HepG2 (cell line): ENCODE measurements around the gene CCL17. TPM values are rescaled to one million over a fixed set of nuclear protein-coding genes. Genes with fewer than 3 reads are reported as not detected.

ENCODE experiments used
- FOSL2 ChIP-seq: sonication (generic); formaldehyde crosslinking; IDR thresholded peaks from 2 replicates; pipeline ENCODE4 v1.4.0; 2020; ENCODE audit warnings: missing genetic modification reagents
- FOXM1 ChIP-seq: sonication (generic); formaldehyde crosslinking; IDR thresholded peaks from 2 replicates; pipeline ENCODE4 v1.5.0; 2020; ENCODE audit warnings: missing genetic modification reagents
- HIC2 ChIP-seq: sonication (generic); formaldehyde crosslinking; IDR thresholded peaks from 2 replicates; pipeline ENCODE4 v1.9.0; 2022; ENCODE audit warnings: low read depth, missing genetic modification reagents
- KIAA2018 ChIP-seq: sonication (generic); formaldehyde crosslinking; IDR thresholded peaks from 2 replicates; pipeline ENCODE4 v1.5.0; 2020; ENCODE audit warnings: mild to moderate bottlenecking, missing genetic modification reagents, borderline replicate concordance
- NCOA2 ChIP-seq: sonication (generic); formaldehyde crosslinking; IDR thresholded peaks from 2 replicates; pipeline ENCODE4 v1.8.0; 2022; ENCODE audit warnings: inconsistent platforms
- ONECUT2 ChIP-seq: sonication (generic); formaldehyde crosslinking; IDR thresholded peaks from 2 replicates; pipeline ENCODE4 v1.4.0; 2020; ENCODE audit warnings: missing genetic modification reagents
- PHF21A ChIP-seq: sonication (generic); formaldehyde crosslinking; IDR thresholded peaks from 2 replicates; pipeline ENCODE4 v1.5.0; 2020; ENCODE audit warnings: mild to moderate bottlenecking, missing genetic modification reagents
- PITX1 ChIP-seq: sonication (generic); formaldehyde crosslinking; IDR thresholded peaks from 2 replicates; pipeline ENCODE4 v1.5.1; 2020; ENCODE audit warnings: mild to moderate bottlenecking, missing genetic modification reagents
- RARG ChIP-seq: sonication (generic); formaldehyde crosslinking; IDR thresholded peaks from 2 replicates; pipeline ENCODE4 v1.4.0; 2020; ENCODE audit warnings: low read depth, mild to moderate bottlenecking, missing genetic modification reagents
- SETDB1 ChIP-seq: sonication (generic); formaldehyde crosslinking; IDR thresholded peaks from 2 replicates; pipeline ENCODE4 v1.5.1; 2020; ENCODE audit warnings: missing genetic modification reagents, mild to moderate bottlenecking, borderline replicate concordance
- SMC3 ChIP-seq: IDR thresholded peaks from 2 replicates; pipeline ENCODE4 v1.6.1; 2011; ENCODE audit warnings: low read length, improper control_type of control experiment
- TCF7L2 ChIP-seq: IDR thresholded peaks from 2 replicates; pipeline ENCODE4 v1.6.1; 2011; ENCODE audit warnings: mild to moderate bottlenecking, low read depth, low read length, moderate library complexity
- ZNF496 ChIP-seq: sonication (generic); formaldehyde crosslinking; IDR thresholded peaks from 2 replicates; pipeline ENCODE4 v1.8.1; 2023; ENCODE audit warnings: mild to moderate bottlenecking, moderate library complexity, missing genetic modification reagents; ENCODE audit not compliant: insufficient replicate concordance
- ZNF556 ChIP-seq: sonication (generic); formaldehyde crosslinking; IDR thresholded peaks from 2 replicates; pipeline ENCODE4 v1.4.0; 2020; ENCODE audit warnings: mild to moderate bottlenecking, missing genetic modification reagents, borderline replicate concordance
- ZNF790 ChIP-seq: sonication (generic); formaldehyde crosslinking; IDR thresholded peaks from 2 replicates; pipeline ENCODE4 v1.8.0; 2022; ENCODE audit warnings: missing genetic modification reagents, mild to moderate bottlenecking, borderline replicate concordance
- polyA plus RNA-seq, 8 experiments: library from polyadenylated mRNA; depleted of rRNA in 3 of 8; stranded (reverse) in 7 of 8; unstranded in 1 of 8; fragments of >200 nt; fragmentation: Illumina TruSeq in 4 of 8; extraction: Trizol in 4 of 8; gene quantifications; 2 replicates each; pipeline versions ENCODE4 v1.2.1 to v1.2.3, GENCODE V29; 2011 to 2016; ENCODE audit warnings: low read depth in 4 of 8, missing spikeins in 1 of 8, mixed read lengths in 1 of 8; ENCODE audit not compliant: insufficient read depth in 1 of 8
- total RNA-seq, 5 experiments: library from RNA; depleted of rRNA; stranded (reverse); fragments of >200 nt; fragmentation: Illumina TruSeq; extraction: Trizol; gene quantifications; 2 replicates each; pipeline ENCODE4 v1.2.3, GENCODE V29; 2016; ENCODE audit warnings: low read depth in 1 of 5
- TF ChIP-seq, protein P1 (sequence below): sonication (generic); formaldehyde crosslinking; IDR thresholded peaks from 2 replicates; pipeline ENCODE4 v1.9.0; 2021; ENCODE audit warnings: missing genetic modification reagents, borderline replicate concordance

Gene CCL17
- total and polyA plus RNA-seq, 2 of the 13 experiments (the other 11 are each of a cell fraction or from before 2014, with no cell fraction given): not detected

DNA sequence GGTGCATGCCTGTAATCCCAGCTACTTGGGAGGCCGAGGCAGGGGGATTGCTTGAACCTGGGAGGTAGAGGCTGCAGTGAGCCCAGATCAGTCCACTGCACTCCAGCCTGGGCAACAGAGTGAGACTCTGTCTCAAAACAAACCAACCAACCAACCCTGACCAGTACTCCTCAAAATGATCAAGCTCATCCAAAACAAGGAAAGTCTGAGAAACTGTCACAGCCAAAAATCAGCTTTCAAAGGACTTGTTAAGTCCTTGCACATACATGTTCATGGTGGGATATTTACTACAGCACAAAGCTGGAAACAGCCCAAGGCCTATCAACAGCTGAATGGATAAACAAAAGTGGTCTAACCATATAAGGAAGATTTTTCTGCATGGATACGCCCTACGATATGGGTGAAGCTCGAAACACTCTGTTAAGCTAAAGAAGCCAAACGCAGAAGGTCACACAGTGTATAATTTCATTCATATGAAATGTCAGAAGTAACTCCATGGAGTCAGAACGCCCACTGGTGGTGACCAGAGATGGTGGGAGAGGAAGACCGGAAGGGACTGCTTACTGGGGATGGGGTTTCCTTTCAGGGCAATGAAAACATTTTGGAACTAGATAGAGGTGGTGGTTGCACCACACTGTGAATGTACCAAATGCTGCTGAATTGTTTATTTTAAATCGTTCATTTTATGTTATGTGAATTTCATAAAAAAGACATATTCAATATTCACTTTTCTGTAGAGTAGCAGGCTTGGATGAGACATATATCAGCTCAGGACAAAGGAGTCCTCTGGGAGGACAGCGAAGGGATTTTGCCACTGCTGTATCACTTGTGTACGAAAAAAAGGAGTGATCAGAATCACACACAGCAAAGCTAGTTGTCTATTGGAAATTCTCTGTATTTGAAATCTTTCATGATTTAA is 17.7 kb downstream of the CCL17 start (continued):
- no peak for TF ChIP-seq KIAA2018 (CRISPR knock-in tag)
- 0 out of 2 replicates have a peak, but pooled peaks have one; percentile 17 for TF ChIP-seq FOSL2 (CRISPR knock-in tag)
- no peak; the same call in 1 of the 2 replicates for TF ChIP-seq ZNF556 (CRISPR knock-in tag)
- no peak for TF ChIP-seq HIC2 (CRISPR knock-in tag)
- TF ChIP-seq SMC3: peak; percentile 95
- no peak for TF ChIP-seq PITX1 (CRISPR knock-in tag)
- TF ChIP-seq SETDB1 (CRISPR knock-in tag): no peak
- TF ChIP-seq ZNF790 (CRISPR knock-in tag): no peak
- TF ChIP-seq TCF7L2: no peak
- no peak for TF ChIP-seq RARG (CRISPR knock-in tag)
- no peak for TF ChIP-seq NCOA2 (CRISPR knock-in tag)
- no peak for TF ChIP-seq FOXM1 (CRISPR knock-in tag)
- no peak for TF ChIP-seq ZNF496 (CRISPR knock-in tag)
- TF ChIP-seq, protein P1, sequence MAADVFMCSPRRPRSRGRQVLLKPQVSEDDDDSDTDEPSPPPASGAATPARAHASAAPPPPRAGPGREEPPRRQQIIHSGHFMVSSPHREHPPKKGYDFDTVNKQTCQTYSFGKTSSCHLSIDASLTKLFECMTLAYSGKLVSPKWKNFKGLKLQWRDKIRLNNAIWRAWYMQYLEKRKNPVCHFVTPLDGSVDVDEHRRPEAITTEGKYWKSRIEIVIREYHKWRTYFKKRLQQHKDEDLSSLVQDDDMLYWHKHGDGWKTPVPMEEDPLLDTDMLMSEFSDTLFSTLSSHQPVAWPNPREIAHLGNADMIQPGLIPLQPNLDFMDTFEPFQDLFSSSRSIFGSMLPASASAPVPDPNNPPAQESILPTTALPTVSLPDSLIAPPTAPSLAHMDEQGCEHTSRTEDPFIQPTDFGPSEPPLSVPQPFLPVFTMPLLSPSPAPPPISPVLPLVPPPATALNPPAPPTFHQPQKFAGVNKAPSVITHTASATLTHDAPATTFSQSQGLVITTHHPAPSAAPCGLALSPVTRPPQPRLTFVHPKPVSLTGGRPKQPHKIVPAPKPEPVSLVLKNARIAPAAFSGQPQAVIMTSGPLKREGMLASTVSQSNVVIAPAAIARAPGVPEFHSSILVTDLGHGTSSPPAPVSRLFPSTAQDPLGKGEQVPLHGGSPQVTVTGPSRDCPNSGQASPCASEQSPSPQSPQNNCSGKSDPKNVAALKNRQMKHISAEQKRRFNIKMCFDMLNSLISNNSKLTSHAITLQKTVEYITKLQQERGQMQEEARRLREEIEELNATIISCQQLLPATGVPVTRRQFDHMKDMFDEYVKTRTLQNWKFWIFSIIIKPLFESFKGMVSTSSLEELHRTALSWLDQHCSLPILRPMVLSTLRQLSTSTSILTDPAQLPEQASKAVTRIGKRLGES (CRISPR knock-in tag): no peak
- no peak for TF ChIP-seq PHF21A (CRISPR knock-in tag)
- no peak for TF ChIP-seq ONECUT2 (CRISPR knock-in tag)
